HG03460 (cell line): Measurements from ENCODE around the gene FAM136A.
A peak's percentile ranks its signal among the peaks of the same experiment; 100 is the strongest.
"Not testable (repeated sequence)": the region's sequence is repeated elsewhere in the genome, so short reads cannot be mapped to it uniquely, and the experiment has no call there.

Experiments used
- ATAC-seq: cut with Tn5 transposase; IDR thresholded peaks from one replicate; pipeline ENCODE4 v1.9.1; 2021; ENCODE audit not compliant: unreplicated experiment

FAM136A gene

DNA sequence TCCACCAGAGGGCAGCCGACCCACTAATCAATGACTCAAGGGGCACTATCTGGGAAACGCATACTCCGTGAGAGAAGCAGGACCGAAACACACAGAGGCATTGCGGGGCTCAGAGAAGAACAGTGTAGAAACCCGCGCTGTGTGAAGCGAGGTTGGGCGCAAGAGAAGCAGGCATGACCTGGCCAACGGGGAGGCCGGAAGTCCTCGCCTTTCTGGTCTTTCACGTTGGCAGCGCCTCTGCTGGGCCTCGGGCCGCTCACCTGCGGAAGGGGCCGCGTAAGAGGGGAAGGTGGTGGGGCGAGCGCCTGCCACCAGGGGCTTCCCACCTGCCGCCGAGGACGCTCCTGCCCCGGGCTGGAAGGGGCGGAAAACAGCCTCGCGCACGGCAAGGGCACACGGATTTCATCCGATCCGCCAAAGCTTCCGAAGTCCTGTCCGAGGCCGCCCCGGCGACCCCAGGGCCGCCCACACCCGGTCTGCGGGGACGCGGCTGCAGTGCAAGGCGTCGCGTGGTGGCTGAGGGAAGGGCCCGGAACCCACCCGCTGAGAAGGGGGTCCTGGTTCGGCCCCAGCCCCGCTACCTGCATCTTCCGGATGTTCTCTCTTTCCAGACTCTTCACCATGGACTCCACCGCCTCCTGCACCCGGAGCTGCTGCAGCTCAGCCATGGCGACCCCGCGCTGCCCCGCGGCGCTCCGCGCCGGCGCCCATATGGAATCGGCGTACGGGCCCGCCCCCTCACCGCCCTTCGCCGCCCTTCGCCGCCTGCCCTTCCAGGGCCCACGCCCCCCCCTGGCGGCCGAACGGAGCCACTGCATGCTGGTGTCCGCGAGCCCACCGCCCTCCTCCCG, at the start of gene FAM136A:
Gene FAM136A, minus strand, starts transcription at position 724 of the 851 bp plus-strand sequence. Its CDS starts 56 bp downstream, at position 668.
- ATAC-seq: peak; percentile 75

GRCh38 chr2:70349921-70350685, 48.2 kb upstream of the FAM136A start:
- no peak for ATAC-seq

DNA sequence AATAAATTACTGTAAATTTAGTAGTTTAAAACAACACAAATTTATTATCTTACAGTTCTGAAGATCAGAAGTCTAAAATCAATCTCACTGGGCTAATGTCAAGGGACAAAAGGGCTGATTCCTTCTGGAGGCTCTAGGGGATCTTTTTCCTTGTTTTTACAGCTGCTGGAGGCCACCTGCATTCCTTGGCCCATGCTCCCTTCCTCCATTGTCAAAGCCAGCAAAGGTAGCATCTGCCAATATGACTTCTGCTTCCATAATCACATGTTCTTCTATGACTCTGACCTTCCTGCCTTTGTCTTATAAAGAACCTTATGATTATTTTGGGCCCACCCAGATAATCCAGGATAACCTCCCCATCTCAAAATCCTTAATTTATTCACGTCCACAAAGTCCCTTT, 46.0 kb upstream of the FAM136A start:
- ATAC-seq: no peak

DNA sequence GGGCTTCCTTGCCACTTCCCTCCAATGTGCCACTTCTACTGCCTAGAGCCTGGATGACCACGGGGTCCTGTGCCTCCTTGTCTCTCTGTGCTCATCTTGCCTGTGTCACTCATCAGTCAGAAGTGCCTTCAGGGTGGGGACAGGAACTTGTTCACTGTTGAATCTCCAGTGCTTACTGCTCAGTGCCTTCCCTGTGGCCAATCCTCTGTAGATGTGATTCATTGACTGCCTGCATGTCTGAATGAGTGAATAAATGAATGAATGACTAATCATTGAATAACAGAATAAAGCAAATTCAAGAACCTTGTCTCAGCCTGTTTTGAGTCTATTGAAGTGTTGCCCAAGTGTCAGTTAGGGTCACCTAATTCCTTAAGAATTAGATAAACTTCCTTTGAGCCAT, 42.3 kb upstream of the FAM136A start:
- no peak for ATAC-seq

DNA sequence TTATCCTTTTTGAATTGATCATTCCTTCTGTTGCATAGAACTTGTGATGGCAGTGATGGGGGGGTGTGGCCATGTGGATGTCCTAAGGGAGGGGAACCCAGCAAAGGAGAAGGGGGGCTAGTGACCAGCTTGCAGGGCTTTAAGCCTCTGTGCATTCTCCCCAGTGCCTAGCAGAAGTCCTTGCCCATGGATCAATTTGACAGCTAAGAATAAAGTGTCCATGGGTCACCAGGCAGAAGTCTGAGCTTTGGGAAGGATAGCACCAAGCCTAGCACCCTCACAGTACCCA, 39.6 kb upstream of the FAM136A start:
- no peak for ATAC-seq

DNA sequence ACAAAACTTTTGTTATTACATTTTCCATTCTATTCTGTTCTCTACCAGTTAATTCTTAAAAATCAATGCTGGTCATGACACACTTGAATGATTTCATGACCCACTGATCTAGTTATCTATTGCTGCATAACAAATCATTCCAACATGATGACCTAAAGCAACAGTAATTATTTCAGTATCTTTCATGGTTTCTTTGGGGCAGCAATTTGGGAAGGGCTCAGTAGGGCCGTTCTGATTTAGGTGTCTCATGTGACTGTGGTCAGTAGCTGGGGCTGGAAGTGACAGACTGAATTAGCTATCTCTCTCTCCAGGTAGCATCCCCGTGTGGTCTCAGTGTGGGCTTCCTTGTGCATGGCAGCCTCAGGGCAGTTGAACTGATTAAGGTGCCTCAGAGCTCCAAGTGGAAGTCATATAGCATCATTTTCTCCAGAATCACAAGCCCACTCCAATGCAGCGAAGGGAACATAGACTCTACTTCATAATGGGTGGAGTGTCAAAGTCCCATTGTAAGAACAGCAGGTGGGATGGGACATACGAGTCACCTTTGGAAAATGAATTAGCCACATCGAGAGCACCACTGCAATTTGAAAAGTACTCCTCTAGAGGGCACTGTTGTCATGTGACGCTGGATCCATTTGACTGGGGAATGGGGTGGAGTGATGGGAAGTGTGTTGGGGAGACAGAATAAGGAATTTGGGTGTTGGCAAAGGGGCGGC, 39.1 kb upstream of the FAM136A start:
- no peak for ATAC-seq

GRCh38 chr2:70340075-70340474, 38.2 kb upstream of the FAM136A start:
- no peak for ATAC-seq

DNA sequence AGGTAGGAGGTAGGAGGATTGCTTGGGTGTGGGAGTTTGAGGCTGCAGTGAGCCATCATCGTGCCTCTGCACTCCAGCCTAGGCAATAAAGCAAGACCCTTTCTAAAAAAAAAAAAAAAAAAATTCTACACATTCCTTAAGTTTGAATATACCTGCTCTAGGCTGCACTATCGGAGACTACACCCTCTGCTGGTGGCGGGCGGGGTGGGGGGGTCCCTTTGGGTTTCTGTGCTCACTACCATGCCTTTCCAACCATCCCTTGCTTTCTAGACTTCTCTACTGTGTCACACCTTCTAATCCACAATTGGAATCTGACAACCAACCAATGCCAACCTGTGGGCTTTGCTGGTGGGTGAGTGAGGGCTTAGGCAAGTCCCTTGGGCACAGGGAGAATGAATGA, 34.7 kb upstream of the FAM136A start:
- no peak for ATAC-seq

- no peak for ATAC-seq
These were observed 29.1 kb upstream of the FAM136A start for GRCh38 chr2:70331012-70331411.

- no peak for ATAC-seq
These were observed 28.6 kb upstream of the FAM136A start for GRCh38 chr2:70330476-70330875.

DNA sequence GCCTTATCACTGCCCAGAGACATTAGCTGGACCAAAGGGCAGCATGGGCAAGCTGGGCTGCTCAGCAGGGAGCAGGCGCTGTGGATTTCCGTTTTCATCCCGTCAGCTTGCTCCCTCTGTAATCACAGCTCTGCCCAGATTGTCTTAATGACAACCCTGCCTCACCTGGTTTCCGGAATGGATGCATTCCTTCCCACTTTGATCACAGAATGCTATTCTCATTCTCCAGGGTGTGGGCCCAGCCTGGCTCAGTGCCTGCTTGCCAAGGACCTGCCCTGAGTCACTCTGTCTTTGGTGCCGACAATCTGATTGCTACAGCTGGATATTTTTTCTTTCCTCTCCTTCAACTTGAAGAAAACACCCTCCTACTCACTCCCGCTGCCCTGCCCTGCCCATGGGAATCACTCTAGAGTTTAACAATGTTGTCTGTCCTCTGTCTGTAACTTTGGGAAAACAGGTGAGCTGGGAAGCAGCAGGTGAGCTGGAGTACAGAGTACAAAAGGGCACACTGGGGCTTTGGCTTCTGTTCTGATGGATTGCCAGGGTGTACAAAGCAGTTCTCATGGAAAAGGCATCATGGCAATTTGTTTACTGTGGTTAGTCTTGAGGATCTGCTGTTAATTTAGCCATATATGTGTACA, 27.2 kb upstream of the FAM136A start:
- no peak for ATAC-seq

GRCh38 chr2:70325875-70326274, 24.0 kb upstream of the FAM136A start:
- no peak for ATAC-seq

DNA sequence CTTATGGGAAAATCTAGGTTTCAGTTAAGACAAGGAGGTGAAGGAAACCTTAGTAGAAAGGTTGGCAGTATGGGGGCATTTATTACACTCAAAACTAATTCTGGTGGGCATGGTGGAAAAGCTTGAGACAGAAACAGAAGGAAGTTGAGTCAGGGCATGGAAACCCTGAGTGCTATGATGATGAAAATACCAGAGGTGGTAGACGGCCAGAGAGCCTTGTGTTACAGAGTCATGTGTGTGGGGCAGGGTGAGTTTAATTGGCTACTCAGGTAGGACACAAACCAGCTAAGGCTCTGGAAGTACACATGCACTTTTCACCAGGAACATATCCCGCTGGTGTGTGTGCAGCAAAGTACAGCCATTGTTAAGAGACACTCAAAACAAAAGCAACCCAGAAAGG, 20.7 kb upstream of the FAM136A start:
- no peak for ATAC-seq

DNA sequence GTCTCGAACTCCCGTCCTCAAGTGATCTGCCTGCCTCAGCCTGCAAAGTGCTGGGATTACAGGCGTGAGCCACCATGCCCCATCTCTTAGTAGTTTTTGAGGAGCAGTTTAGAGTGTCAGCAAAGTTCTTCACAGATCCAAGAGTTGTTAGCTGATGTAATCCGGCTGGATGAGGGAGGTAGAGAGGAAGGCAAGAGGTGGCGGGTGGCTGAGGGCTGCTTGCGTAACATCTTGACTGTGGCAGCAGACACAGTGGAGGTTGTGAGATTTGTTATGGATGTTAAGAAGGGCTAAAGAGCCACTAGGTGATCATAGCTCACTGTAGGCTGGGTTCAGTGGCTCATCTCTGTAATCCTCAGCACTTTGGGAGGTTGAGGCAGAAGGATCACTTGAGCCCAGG, 19.5 kb upstream of the FAM136A start:
- ATAC-seq: no peak

- no peak for ATAC-seq
These were observed 12.8 kb upstream of the FAM136A start for GRCh38 chr2:70314640-70315039.

DNA sequence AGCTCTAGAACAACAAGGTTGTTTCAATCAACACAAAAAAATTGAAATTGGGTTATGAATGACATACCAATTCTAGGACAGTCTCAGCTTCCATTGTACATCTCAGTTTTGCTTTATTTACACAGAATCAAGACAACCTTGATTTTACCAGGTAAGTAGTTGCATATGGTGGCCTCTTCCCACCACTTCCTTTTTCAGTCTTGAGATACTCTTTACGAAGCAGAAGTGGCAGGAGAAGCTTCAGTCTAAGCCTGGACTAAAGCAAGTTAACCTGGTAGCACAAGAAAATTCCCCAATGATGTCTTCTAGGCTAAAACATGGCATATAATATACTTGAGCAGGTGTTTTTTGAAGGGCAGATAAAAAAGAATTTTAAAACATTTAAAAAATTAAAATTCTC, 10.7 kb upstream of the FAM136A start:
- ATAC-seq: no peak

GRCh38 chr2:70310899-70311298, 9.0 kb upstream of the FAM136A start:
- no peak for ATAC-seq

DNA sequence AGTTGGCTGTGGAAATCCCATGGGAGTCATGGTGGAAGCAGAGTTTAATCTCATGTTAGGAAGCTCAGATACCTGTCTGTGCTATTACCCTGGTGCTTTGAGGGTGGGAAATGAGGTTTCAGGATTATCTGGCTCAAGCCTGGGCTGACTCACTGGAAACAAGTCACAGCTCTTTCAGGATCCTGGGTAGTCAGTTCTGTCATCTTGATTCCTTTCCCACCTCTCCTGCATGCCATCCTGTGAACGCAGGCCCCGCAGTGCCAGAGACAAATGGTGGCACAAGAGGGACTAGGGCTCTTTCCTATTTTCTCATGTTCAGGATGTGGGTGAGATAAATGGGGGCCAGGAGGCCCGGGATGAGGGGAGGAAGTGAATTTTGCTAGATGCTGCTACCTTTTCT, 3.7 kb upstream of the FAM136A start:
- no peak for ATAC-seq

DNA sequence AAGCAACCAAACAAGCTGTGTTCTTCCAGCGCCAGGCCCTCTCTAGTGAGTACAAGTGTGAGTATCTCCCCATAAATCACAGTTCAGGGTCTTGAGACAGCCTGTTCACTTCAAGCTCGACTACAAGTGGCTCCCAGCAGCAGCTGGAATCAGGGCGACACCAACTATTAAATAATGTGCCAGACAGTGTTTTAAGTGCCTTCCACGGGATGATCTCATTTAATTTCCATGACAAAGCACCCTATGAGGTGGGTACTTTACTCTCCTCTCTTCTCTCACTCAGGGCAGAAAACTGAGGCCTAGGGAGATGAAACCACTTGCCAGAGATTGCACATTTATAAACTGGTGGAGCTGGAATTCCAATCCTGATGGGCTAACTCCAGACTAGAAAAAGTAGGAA, 2.6 kb upstream of the FAM136A start:
- no peak for ATAC-seq

- ATAC-seq: no peak
These were observed 1.3 kb upstream of the FAM136A start for GRCh38 chr2:70303186-70303585.

GRCh38 chr2:70302195-70302546, 304 bp upstream of the FAM136A start:
- ATAC-seq: not testable (repeated sequence)
